Gastrocnemius medialis (tissue), 4 donors: ENCODE results near the gene ENOX1.

Experiments
- CTCF ChIP-seq, 5 experiments: fragments of 450-650 bp in 3 of 5; fragments of 200-600 bp in 2 of 5; sonication (generic) in 2 of 5; IDR thresholded peaks in 4 of 5; conservative IDR thresholded peaks in 1 of 5; 1 replicate in 4 of 5; 2 replicates in 1 of 5; pipeline ENCODE4 v1.5.1; 2016 to 2019; ENCODE audit warnings: antibody characterized with exemption in 5 of 5, mild to moderate bottlenecking in 3 of 5, moderate library complexity in 3 of 5
- POLR2A ChIP-seq, 2 donors: fragments of 450-650 bp; IDR thresholded peaks; one replicate each; pipeline ENCODE4 v1.6.1; 2017; ENCODE audit warnings: antibody characterized with exemption in 2 of 2, mild to moderate bottlenecking in 2 of 2, moderate library complexity in 2 of 2

DNA sequence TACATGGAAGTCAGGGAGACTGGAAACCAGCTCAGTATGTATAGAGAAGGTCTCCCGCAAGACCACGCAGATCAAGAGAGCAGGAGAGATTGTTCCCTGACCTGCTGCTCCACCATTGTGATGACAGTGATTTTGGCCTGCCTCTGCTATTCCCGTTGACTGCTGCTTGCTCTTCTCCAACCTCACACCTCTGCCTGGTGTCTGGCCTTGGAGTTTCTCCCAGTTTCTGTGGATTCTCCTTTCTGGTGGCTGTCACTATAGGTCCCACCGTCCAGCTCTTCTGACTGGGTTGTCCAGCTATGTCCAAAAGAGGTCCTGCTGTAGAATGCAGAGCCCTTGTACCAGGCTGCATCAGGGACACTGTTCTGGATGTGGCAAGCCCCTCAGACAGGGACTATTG is 591.7 kb downstream of the ENOX1 start:
- TF ChIP-seq CTCF (IDR thresholded peaks at IDR 0.05 in 4 of 5, conservative IDR thresholded peaks at IDR 0.05 in 1 of 5) = no peak
- no peak for TF ChIP-seq POLR2A (IDR thresholded peaks at IDR 0.05)
